Ascending aorta (tissue), 2 donors: ENCODE results near the gene KCNE2. TPM values are rescaled to one million over a fixed set of nuclear protein-coding genes. Genes with fewer than 3 reads are reported as not detected.
A peak's percentile ranks its signal among the peaks of the same experiment; 100 is the strongest.

ENCODE experiments used
- DNase-seq, 2 donors: peaks; one replicate each; pipeline ENCODE4 v3.0.0-alpha.2; 2019; ENCODE audit warnings: low spot score in 2 of 2
- H3K27ac ChIP-seq, 2 donors: fragments of 200-600 bp; sonication (generic); one replicate each; pipeline ENCODE4 v1.5.1; 2016 to 2017; ENCODE audit warnings: mild to moderate bottlenecking in 1 of 2
- H3K27me3 ChIP-seq: fragments of 200-600 bp; sonication (generic); one replicate; pipeline ENCODE4 v1.5.1; 2017
- H3K36me3 ChIP-seq, 2 donors: fragments of 200-600 bp; sonication (generic); one replicate each; pipeline ENCODE4 v1.5.1; 2016
- H3K4me1 ChIP-seq, 2 donors: fragments of 200-600 bp; sonication (generic); one replicate each; pipeline ENCODE4 v1.5.1; 2016 to 2017; ENCODE audit warnings: mild to moderate bottlenecking in 1 of 2
- H3K4me3 ChIP-seq, 2 donors: fragments of 200-600 bp; sonication (generic); one replicate each; pipeline ENCODE4 v1.5.1; 2016 to 2017; ENCODE audit warnings: mild to moderate bottlenecking in 1 of 2
- H3K9me3 ChIP-seq, 2 donors: fragments of 200-600 bp; sonication (generic); one replicate each; pipeline ENCODE4 v1.5.1; 2016
- intact Hi-C: fragments of 100-400 bp; cut with DNase I; formaldehyde crosslinking; loops from one replicate; pipeline ENCODE4 v1.15.1; 2023
- total RNA-seq: library from RNA; depleted of rRNA; stranded (reverse); fragments of >200 nt; gene quantifications from one replicate; pipeline ENCODE4 v1.1.0, GENCODE V29; 2016
- TF ChIP-seq, protein P1 (sequence below), 3 experiments: fragments of 200-600 bp in 2 of 3; fragments of 450-650 bp in 1 of 3; sonication (generic) in 2 of 3; IDR thresholded peaks; one replicate each; pipeline ENCODE4 v1.5.1; 2016 to 2019; ENCODE audit warnings: antibody characterized with exemption in 3 of 3, mild to moderate bottlenecking in 1 of 3, moderate library complexity in 1 of 3

The KCNE2 gene
- total RNA-seq, 1 donor from 2014 or later, result not detected

DNA sequence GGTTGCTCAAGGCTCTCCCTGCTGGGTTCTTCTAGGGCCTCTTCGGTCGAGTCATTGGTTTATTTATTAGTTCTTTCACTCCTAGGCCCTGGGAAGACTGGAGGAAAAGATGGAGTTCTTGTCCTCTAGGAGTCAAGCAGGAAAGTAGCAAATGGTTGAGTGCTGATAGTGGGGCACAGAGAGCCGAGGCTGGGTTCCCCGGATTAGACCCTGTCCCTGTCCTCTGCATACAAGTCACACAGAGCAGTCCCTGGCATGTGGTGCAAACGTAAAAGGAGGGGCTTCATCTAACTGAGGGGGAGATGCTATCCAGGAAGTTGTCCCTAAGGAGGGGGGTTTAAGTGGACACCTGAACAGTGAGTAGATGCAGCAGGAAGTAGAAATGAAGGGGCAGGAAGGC lies 19.2 kb upstream of the KCNE2 start:
- TF ChIP-seq, protein P1, sequence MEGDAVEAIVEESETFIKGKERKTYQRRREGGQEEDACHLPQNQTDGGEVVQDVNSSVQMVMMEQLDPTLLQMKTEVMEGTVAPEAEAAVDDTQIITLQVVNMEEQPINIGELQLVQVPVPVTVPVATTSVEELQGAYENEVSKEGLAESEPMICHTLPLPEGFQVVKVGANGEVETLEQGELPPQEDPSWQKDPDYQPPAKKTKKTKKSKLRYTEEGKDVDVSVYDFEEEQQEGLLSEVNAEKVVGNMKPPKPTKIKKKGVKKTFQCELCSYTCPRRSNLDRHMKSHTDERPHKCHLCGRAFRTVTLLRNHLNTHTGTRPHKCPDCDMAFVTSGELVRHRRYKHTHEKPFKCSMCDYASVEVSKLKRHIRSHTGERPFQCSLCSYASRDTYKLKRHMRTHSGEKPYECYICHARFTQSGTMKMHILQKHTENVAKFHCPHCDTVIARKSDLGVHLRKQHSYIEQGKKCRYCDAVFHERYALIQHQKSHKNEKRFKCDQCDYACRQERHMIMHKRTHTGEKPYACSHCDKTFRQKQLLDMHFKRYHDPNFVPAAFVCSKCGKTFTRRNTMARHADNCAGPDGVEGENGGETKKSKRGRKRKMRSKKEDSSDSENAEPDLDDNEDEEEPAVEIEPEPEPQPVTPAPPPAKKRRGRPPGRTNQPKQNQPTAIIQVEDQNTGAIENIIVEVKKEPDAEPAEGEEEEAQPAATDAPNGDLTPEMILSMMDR (IDR thresholded peaks at IDR 0.05), result no peak
- Histone ChIP-seq H3K27ac (peak overlapping the region; percentile 66 to 70), H3K9me3 (no peaks in the 10 kb centered on the region), H3K4me3 (no peak overlapping the region), H3K27me3 (no peaks in the 10 kb centered on the region), H3K36me3 (no peaks in the 10 kb centered on the region), H3K4me1 (peaks cover 3 to 26% of the 10 kb centered on the region in 2 donors)
- DNase-seq, result no peak
- intact Hi-C loops, result no loop called here

DNA sequence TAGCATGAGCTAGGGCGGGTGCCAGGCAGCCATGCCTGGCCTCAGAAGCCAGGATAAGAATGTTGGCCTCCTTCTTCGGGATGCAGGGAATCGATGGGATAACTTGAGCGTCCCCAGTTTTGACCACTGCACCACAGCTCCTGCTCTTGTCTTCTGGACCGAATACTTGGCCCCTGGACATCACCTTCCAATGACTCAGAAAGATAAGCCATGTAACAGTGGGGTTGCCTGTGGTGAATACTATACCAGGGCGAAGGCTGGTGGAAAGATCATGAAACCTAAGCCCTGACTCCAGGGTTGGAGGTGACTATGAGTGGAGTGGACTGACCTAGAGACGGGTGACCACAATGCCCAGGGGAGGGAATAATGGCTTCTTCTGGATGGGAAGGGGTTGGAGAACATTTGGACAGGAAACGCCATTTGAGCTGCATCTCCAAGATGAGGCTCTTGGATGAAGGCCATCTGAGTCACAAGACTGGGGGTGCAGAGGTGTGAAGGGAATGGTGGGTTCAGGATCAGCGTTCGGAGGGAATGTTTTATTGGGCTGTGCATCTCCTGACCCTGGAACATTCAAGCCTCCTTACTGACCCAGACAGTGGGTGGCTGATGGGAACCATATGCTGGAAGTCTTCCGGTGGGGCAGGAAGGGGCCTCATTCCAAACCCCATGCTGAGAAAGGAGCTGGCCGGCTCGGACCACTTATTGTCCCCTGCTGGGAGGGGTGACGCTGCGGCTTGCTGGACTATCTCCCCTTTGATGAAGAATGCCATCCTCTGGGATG lies 18.5 kb upstream of the KCNE2 start:
- intact Hi-C loops, result loop anchor here (5.0 kb wide), 1 partner anchor 143 kb away; no protein-coding TSS in a partner anchor
- DNase-seq, result no peak
- H3K27ac ChIP-seq, result peak overlapping the region; percentile 66 to 70

DNA sequence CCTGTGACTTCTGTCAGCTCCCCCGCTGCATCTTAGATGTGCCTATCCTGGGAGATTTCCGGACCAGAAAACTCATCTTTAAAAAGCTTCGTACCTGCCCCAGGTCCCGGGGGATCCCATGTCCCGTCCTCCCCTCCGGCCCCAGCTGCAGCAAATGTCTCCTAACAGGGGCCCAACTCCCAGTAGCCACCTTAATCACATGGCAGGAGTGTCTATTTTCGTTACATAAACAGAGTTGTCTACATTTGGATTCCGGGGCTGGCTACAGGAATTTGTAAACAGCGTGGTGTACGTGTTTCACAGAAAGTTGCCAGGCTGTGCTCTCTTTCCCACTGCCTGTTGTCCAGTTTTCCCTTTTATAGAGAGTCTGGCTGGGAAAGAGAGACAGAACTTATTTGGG lies 17.9 kb upstream of the KCNE2 start:
- Histone ChIP-seq H3K4me1 (peaks cover 3 to 21% of the 10 kb centered on the region in 2 donors), H3K27me3 (no peaks in the 10 kb centered on the region), H3K4me3 (no peak overlapping the region), H3K9me3 (no peaks in the 10 kb centered on the region), H3K27ac (peak overlapping the region; percentile 66 to 70), H3K36me3 (no peaks in the 10 kb centered on the region)
- TF ChIP-seq, protein P1 (IDR thresholded peaks at IDR 0.05), result no peak
- peak in 1 of 2 donors; percentile 63 for DNase-seq
- intact Hi-C loops, result loop anchor here (2.0 to 5.0 kb wide), 2 partner anchors 144 to 217 kb away; no protein-coding TSS in a partner anchor

More for the DNA sequence above, 18.5 kb upstream of the KCNE2 start:
- no peaks in the 10 kb centered on the region for H3K36me3 ChIP-seq
- H3K9me3 ChIP-seq, result no peaks in the 10 kb centered on the region
- TF ChIP-seq, protein P1 (IDR thresholded peaks at IDR 0.05), result no peak
- H3K4me1 ChIP-seq, result peaks cover 3 to 21% of the 10 kb centered on the region in 2 donors
- H3K4me3 ChIP-seq, result no peak overlapping the region
- no peaks in the 10 kb centered on the region for H3K27me3 ChIP-seq

DNA sequence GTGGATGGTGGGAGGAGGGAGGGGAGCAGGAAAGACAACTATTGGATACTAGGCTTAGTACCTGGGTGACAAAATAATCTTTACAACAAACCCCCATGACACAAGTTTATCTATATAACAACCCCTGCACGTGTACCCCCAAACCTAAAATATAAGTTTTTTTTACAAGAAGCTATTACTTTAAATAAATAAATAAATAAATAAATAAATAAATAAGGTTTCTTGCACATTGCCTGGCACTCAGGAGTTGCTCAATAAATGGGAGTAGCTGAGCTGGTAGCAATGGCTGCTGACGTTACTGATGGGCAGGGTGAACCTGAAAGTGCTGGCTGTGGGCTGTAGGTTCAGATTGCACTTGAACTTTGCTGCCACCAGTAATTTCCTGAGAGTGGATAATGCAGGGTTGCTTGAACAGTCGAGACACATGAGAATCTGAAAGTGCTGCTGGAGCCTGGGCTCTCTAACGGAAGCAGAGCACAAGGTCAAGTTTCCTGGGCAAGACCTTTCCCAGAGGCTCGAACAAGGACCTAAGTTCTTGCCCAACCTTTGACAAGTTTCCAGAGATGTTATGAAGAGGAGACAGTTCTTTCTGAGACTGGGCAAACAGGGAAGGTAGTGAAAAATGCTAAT lies 14.8 kb upstream of the KCNE2 start:
- TF ChIP-seq, protein P1 (IDR thresholded peaks at IDR 0.05), result no peak
- Histone ChIP-seq H3K4me1 (peaks cover 3 to 29% of the 10 kb centered on the region in 2 donors), H3K9me3 (no peaks in the 10 kb centered on the region), H3K36me3 (no peaks in the 10 kb centered on the region), H3K4me3 (no peak overlapping the region), H3K27ac (no peak overlapping the region), H3K27me3 (no peaks in the 10 kb centered on the region)
- DNase-seq, result peak in 1 of 2 donors; percentile 11
- intact Hi-C loops, result loop anchor here (2.0 to 5.0 kb wide), 2 partner anchors 147 to 272 kb away; no protein-coding TSS in a partner anchor

DNA sequence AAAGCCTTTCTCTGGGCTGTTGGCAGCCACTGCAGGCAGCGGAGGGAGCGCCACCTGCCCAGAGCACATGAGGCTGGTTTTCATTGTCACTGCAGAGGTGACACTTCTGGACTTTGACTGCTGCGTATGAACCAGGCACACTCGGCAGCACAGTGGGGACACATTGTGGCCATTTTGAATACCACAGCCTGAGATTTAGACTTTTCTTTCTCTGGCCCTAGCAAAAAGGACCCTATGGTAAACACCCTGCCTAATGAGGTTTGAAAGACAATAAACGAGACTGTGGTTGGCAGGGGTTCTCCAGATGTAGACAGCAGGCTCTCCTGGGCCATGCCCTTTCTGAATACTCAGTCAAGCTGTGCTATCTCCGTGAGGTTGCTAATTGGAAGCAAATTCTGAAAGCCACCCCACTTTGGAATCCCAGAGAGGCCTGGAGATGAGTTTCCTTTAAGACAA lies 12.0 kb upstream of the KCNE2 start:
- TF ChIP-seq, protein P1 (IDR thresholded peaks at IDR 0.05), result peak; percentile 67 to 83 (median 69)
- no peak overlapping the region for H3K4me3 ChIP-seq
- intact Hi-C loops, result loop anchor here (1.0 kb wide), 1 partner anchor 428 kb away; no protein-coding TSS in a partner anchor
- peaks cover 0 to 17% of the 10 kb centered on the region in 2 donors for H3K4me1 ChIP-seq
- H3K27ac ChIP-seq, result no peak overlapping the region
- H3K27me3 ChIP-seq, result no peaks in the 10 kb centered on the region
- no peaks in the 10 kb centered on the region for H3K9me3 ChIP-seq
- peak in 1 of 2 donors; percentile 67 for DNase-seq
- H3K36me3 ChIP-seq, result no peaks in the 10 kb centered on the region
